GM19351 (cell line): Measurements from ENCODE around the gene TNKS1BP1.

Experiments used
- ATAC-seq: cut with Tn5 transposase; IDR thresholded peaks from one replicate; pipeline ENCODE4 v1.9.1; 2021; ENCODE audit warnings: mild to moderate bottlenecking, moderate library complexity; ENCODE audit not compliant: unreplicated experiment

Gene TNKS1BP1

DNA sequence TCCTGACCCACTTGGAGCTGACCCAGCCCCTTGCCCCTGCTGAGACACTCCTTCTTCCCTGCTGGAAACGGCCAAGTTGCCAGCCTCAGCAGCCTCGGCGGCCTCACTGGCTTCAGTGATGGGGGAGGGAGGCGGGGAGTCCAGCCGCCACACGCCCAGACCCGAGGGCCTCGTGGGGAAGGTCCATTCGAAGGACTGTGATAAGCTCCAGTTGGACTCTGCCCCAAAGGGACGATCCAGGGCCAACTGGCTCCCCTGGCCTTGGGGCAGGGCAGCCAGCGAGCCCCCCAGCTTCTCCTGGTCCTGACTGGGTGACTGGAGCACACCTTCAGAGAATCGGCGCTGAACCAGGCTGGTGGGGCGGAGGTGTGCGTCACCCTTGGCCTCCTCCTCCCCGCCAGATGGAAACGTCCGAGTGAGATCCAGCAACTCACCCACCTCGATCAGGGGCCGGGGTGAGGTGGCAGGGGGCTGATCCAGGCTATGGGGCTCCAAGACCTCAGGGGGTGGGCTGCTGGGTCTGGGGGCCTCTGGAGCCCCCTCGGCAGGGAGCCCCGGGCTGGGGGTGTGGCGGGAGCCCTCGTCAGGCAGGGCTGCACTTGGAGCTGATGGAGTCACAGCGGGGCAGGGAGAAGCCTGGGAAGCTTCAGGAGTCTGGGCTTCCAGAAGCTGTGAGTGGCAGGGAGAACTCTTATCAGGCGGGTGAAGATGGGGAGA, 11.5 kb downstream of the TNKS1BP1 start:
- no peak for ATAC-seq

DNA sequence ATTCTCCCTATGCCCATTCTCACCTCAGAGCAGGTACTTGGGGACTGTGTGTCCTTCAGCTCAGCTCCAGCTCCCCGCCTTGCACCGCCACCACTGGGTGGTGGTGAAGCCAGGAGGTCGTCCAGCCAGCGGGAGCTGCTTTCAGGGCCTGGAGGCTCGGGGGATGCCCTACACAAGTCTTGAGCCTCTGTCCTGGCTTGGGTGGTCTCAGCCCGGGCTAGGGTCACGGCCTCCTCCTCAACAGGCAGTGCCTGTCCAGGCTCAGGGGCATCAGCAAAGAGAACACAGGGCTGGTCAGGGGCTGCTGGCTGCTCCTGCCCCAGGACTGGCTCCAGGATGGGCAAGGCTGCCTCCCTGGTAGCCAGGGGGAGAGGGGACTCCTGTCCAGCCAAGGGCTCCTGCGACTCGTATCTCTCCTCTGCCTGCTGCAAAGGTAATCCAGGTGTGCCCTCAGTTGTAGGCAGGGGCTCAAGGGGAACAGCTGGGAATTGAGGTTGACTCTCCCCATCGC, 12.2 kb downstream of the TNKS1BP1 start:
- no peak for ATAC-seq

DNA sequence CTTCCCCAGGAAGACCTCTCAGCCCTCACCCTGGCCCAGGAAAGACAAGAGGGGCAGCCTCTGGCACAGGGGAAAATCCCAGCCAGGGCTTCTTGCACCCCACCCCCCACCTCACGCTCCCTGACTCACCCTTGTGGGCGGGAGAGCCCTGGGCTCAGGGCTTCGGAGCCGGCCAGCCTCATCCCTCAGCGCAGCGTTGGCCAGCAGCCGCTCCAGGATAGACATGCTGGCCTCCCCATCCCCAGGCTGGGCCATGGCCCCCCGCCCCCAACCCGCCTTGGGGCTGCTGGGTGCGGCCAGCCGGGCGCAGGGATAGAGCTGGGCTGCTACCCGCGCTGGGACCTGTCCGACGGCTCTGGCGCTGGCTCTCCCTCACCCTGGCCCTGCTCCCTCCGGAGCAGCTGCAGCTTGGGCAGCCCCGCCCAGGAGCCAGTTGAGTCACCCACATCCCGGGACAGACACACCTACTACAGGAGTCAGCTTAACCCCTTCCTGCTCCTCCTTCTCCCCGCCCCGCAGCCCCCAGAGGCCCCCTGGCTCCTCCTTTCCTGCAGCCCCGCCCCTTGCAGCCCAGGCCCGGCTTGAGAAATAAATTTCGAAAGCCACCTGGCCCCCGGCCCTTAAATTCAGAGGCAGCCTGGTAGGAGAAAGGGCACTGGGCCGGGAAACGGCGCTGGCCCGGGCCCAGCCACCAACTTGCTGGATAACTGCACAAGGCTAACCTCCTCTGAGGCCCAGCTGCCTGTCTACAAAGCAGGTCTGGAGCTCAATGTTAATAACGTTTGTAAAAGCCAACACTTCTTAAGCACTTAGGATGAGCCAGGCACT, 13.4 kb downstream of the TNKS1BP1 start:
- ATAC-seq: peak; percentile 95

DNA sequence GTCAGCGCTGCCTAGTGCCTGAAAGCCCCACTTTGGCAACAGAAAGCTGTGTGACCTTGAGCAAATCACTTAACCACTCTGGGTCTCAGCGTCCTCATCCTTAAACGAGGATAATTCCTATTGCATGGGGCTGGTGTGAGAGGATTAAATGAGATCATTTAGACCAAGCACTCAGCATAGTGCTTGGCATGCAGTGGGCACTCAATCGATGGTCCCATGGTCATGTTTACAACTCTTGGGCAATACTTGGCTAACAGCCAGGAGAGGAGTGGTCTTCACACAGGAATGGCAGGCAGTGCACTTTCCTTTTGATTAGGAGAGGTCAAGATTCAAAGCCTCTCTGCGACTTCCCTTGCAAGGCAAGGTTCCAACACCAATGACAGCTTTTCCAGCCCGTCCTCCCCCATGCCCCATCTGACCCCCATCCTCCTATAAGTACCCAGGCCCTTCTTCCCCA, 14.1 kb downstream of the TNKS1BP1 start:
- ATAC-seq: no peak

DNA sequence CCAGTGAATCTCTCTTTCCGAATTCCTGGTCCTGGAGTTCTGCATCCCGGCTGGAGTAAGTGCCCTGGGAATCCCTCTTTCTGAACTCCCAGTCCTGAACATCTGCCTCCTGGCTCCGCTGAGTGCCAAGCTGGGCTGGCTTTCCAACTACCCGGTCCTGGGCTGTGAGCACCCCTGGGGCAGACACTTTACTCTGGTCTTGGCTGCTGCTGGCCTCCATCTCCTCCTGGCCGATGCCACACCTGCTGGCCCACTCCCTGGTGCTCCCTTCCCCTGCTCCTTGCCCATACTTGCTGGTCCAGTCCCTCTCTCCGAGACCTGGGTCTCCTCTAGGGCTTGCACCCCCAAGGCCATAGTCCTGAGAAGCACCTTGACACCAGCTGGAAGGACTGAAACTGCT, 14.7 kb downstream of the TNKS1BP1 start:
- ATAC-seq: no peak

DNA sequence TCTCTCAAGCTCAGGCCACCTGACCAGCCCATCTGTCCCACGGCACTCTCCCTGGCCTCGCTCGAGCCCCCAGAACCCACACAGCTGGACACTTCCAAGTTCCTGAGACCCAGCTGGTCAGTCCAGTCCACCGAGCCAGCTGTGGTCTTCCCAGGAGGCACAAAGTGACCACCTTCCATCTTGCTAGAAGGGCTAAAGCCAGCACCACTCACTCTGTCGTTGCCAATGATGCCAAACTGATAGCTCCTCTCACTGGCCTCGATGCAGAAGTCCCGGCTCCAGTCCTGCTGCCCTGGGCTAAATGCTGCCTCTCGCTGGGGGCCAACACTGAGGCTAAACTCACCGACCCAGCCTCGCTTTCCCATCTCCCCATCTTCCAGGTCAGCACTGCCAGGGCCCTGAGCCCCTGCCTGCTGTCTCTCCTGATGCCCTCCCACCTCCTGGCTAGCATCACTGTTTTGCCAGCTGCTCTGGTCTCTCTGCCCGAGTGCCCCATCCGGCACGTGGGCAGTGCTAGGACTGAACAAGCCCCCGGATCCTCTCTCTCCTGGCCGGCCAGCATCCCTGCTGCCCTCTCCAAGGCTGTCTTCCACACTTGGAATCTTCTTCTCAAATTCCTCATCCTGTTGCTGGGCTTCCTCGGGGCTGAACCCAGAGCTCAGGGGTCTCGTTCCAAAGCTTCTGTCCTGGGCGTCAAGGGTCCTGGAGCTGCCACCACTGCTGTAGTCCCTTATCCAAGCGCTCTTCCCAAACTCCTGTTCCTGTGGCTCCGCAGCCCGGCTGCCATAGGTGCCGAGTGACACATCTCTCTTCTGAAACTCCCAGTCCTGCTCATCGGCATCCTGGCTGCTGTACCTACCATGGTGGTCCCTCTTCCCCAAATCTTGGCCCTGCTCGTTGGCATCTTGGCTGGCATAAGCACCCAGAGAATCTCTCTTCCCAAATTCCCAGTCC, 15.4 kb downstream of the TNKS1BP1 start:
- no peak for ATAC-seq

DNA sequence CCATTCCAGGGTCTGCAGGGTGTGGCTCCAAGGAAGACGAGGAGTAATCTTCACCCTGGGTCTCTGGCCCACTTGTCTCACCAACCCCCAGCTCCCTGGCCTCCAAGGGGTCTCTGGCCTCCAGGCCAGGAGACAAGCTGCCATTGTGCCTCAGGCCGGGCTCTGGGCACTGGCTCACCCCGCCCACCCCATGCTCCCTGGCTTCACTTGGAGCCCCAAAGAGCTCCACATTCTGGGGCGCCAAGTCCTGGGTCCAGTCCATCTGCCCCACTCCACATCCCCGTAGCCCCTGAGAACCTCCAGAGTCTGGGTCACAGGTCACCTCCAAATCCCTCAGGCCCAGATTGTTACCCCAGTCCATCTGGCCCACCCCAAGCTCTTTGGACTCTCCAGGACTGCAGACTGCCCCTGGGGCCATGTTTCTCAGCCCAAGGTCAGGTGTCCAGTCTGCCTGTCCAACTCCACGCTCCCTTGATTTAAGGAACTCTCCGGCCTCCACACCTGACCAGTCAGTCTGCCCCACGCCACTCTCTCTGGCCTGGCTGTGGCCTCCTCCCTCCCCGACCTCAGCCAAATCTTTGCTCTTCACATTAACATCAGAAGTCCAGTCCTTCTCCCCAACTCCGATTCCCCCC, 16.2 kb downstream of the TNKS1BP1 start:
- no peak for ATAC-seq

DNA sequence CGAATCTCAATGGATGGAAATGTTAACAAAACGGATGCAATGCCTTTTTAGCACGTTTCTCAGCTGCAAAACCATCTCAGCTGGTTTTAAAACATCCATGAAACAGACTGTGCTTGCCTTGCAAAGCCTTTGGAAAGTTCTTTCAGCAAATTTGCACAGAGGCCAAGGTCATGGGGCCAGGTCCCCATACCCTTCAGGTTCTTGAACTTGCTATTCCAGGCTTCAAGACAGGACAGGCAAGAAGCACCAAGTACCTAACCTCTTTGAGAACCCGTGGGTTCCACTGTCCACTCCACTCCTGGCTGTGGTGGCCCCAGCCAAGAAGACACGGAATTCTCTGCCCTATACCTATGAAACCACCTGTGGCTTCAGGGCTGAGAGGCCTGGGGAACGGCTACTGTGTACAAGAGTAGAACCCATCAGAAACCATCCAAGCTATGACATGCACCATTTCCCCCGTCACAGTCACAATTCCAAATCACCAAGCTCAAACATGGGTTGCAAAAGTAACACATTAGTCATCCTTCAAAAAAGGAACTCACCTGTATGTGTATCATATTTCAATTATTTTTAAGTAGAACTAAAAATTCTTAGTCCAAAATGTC, 17.0 kb downstream of the TNKS1BP1 start:
- no peak for ATAC-seq

DNA sequence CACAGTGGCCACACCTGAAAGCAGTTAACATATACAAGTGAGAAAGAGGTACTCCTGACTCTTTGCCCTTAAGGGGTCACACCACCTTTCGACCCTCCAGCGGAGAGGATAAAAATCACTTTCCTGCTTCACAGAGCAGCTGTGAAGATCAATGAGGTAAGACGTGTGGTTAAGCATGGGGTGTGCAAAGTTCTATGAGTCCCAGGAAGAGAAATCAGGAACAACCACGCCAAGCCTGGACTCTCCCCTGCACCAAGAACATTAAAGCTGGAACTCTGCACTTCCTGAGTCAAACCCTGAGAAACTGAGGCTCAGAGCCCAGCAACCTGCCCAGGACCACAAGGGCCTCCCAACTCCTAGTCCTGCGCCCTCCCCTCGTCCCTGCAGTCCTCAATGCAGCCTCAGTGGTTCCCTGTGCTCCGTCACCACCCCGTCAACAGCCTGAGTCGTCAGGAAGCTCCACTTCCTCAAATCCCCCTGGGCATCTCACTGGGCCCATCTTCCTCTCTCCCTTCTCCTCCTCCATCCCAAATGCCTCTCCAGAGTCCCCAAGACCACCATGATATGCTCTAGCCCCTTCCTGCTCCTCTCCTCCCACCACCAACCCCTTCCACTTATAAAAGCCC, 17.7 kb downstream of the TNKS1BP1 start:
- no peak for ATAC-seq

DNA sequence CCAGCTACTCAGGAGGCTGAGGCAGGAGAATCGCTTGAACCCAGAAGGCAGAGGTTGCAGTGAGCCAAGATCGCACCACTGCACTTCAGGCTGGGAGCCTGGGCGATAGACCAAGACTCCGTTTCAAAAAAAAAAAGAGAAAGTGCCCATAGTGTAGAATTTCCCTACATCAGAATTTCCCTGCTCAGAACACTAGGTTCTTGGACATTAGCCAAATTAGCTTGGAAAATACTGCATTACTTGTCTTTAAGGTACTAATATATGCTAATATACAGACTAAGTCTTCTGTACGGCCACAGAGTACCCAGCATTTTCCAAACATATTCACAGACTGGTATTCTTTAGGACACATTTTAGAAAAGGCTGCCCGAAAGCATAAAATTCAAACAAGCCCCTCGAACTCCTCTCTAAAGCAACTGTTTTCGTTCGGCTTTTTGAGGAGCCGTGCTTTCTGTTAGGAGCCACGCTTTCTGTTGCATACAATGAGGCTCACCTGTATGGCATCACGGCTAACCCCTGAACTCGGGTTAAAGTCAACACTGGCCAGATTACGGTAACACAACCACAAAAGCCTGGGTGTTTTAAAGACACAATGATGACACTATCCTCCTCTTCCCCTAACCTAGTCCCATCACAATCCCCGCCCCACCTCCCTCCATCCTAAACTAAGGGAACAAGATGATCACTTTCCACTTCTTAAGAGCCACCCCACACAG, 18.4 kb downstream of the TNKS1BP1 start:
- ATAC-seq: no peak

DNA sequence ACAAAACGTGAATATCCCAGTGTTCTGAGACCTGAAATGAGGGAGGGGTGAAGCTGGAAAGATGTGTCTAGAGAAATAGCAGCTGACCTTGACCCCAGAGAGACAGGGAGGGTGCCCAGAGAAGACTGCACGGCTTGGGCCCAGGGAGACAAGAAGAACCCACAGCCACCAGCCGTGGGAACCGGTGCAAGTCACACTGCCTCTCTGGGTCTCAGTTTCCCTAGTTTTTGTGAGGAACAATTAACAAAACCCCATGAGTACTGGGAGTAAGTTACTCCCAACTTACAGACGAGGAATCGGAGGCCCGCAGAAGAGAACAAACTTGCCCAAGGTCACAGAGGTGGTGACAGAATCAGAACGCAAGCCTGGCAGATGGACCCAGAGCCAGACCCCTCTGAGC, 19.2 kb downstream of the TNKS1BP1 start:
- ATAC-seq: no peak

DNA sequence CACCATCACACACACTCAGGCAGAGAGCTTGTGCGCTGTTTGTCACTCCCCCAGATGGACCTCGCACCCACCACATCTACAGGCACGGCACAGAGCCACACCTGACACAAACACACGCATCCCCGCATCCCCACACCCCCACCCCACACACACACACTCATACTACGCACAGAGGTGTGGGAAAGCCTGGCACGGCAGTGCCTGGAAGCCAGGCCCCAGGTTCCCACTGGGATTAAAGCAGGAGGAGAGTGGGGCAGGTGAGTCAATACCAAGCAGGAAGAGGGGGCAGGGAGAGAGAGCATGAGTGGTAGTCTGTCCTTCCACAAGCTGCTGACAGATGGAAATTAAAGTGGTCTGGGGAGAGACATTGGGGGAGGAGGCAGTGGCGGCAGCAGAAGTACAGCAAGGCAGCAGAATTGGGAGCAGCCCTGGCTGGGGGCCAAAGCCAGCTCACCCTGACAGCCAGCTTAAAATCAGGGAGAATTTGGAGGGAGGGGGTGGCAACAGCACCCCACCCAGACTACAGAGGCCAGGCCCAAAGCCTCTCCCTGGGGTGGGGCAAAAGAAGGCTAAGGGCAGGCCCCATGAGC, 20.7 kb downstream of the TNKS1BP1 start:
- ATAC-seq: no peak

DNA sequence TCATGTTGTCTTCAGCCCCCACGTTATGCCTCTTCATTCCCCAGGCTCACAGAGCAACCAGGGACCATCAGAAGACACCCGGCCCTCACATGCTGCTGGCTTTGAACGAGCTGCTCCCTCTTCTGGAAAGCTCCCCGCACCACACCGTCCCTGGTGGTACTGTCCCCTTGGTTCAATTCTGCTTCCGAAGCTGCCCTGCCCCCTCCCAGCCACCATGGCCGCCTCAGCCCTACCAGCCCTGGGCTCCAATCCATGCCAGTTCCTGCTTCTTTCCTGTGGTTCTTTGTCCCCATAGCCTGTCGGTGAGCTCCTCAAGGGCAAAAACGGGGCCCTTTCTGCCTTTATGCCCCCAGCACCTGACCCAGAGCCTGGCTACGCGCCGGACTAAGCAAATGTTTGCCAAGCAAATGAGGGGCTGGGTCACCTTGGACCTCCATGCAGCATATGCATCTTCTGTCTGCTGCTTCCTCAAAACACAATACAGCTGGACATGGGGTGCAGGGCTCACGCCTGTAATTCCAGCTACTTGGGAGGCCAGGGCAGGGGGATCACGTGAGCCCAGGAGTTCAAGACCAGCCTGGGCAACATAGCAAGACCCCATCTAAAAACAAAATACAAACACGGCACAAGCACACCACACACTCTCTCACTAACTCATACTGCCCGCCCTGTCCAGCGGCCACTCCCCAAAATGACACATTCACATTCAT, 21.3 kb downstream of the TNKS1BP1 start:
- no peak for ATAC-seq

DNA sequence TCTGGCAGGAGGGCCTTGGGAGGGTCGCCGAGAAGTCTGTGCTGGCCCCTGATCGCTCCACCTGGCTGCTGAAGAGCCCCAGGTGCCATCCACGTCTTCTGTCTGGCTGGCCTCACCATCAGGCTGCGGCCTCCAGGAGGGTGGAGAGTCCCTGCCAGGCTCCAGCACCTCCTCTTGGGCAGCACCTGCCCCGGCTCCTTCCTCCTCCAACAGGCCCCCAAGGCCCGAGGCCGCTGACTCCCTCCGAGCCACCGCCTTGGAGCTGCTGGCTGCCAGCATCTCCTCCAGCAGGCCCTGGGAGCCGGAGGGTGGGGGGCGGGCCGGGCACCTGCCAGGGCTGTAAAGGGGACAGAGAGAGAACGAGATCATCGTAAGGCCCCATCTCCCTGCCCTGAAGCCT, 22.3 kb downstream of the TNKS1BP1 start:
- no peak for ATAC-seq

DNA sequence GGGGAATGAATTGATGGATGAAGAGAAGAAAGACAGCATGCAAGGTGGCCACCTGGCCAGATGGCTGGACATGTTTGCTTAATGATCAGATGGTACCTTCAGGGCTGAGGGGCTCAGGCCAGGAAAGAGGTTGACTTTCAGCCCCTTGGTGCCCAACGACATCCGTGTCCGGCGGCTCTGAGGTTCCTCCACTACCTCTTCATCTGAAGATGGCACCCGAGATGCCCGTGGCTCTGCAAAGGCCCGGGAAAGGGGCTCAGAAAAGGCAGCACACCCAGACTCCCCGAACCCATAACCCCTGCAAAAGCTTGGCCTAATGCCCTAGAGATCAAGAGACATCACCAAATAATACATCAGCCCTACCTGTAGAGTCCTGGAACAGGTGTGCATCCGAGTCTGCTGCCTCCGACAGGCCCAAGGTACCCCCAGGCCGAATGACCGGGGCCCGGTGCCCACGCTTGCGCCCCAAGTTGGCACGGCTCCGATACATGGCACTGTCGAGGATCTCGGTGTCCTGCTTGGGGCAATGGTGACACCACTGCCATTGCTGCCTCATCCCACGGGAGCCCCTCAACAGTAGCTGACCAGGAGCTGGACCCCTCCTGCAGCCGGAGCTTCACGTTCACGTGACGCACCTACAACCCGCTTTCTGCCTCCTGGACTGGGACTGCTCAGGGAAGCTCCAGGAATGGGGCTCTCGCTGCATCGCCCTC, 22.9 kb downstream of the TNKS1BP1 start:
- no peak for ATAC-seq

DNA sequence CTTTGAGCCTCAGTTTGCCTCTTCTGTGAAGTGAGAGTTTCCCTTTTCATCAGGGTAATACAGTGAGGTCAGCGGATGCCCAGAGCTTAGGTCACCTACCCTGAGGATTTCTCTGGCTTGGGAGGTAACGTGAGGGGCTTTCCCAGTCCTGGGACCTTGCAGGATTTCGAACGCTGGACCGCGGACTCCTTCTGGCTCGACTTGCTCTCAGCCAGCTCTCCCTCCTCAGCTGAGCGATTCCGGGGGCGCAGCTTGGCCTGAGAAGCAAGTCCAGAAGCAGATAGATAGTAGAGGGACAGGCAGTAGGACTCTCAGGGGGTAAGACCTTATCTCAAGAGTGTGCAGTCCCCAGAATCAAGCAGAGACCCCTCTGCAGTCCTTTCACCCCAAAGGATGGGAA, 24.0 kb downstream of the TNKS1BP1 start:
- ATAC-seq: no peak

DNA sequence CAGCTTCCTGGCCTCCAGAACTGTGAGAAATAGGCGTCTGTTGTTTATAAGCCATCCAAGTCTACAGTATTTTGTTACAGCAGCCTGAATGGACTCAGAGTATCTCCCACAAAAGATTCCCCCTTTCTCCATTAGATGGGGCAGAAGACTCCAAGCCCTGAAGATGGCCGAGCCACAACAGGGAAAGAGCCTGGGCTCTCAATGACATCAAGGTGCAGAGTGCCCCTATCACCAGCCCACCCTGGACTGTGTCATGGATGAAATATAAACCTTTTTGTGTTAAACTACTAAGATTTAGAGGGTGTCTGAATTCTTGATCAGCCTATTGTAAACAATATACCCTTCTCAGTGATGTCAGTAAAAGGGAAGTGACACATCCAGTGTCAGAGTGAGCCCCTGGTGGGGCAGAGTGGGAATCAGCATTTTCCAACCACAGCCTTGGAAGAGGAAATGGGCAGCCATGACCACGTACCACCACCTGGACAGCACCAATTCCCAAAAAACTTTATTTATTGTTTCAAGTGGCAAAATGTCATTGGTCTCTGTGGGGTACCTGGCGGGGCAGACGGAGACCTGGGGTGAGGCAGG, 25.5 kb downstream of the TNKS1BP1 start:
- no peak for ATAC-seq
